Stimulated activated effector memory CD8-positive, alpha-beta T cell treated with anti-CD3 and anti-CD28 coated beads, Interleukin-12 subunit alpha, Interleukin-12 subunit beta, amount 100 ng/mL, for 72 hours (primary cell): Measurements from ENCODE around the gene CCDC141.
"Not testable (repeated sequence)": the region's sequence is repeated elsewhere in the genome, so short reads cannot be mapped to it uniquely, and the experiment has no call there.

Experiments used
- ATAC-seq: fragments of 150-1000 bp; cut with Tn5 transposase; 2 replicates; pipeline ENCODE4 v1.10.0; 2021
- DNase-seq, 2 donors: peaks; one replicate each; pipeline ENCODE4 v3.0.0; 2021 to 2022; ENCODE audit warnings: low spot score in 2 of 2
- H3K27ac Mint-ChIP-seq: one replicate; pipeline ENCODE4 v1.8.0; 2022; ENCODE audit warnings: mild to moderate bottlenecking, mixed read lengths
- H3K36me3 Mint-ChIP-seq: one replicate; pipeline ENCODE4 v1.8.0; 2022; ENCODE audit warnings: mild to moderate bottlenecking, mixed read lengths
- H3K4me1 Mint-ChIP-seq: one replicate; pipeline ENCODE4 v1.8.0; 2022; ENCODE audit warnings: mixed read lengths
- H3K4me3 Mint-ChIP-seq: one replicate; pipeline ENCODE4 v1.8.0; 2022; ENCODE audit warnings: mild to moderate bottlenecking, mixed read lengths
- H3K9me3 Mint-ChIP-seq: one replicate; pipeline ENCODE4 v1.8.0; 2022; ENCODE audit warnings: mixed read lengths

The CCDC141 gene

DNA sequence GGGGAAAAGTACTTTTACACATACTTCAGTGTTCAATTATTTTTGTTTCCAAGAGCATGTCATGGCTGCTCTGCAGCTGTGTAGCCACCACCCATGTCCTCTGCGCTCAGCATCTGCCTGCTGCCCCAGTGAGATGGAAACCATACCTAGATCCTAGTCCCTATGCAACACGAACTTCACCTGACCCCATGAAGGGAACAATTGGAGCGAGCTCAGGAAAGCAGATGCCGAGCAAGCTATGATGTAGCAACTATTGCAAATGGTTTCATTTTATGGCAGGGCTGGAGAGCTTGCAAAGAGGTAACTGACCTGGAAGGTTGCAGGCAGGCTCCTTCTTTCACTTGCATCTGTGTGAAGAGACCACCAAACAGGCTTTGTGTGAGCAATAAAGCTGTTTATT lies 1.3 kb upstream of the CCDC141 start:
- ATAC-seq (no peak), DNase-seq (no peak)
- H3K4me3 Mint-ChIP-seq: no peak overlapping the region
- H3K4me1 Mint-ChIP-seq: no peaks in the 10 kb centered on the region
- H3K36me3 Mint-ChIP-seq: no peaks in the 10 kb centered on the region
- no peak overlapping the region for H3K27ac Mint-ChIP-seq
- no peaks in the 10 kb centered on the region for H3K9me3 Mint-ChIP-seq

DNA sequence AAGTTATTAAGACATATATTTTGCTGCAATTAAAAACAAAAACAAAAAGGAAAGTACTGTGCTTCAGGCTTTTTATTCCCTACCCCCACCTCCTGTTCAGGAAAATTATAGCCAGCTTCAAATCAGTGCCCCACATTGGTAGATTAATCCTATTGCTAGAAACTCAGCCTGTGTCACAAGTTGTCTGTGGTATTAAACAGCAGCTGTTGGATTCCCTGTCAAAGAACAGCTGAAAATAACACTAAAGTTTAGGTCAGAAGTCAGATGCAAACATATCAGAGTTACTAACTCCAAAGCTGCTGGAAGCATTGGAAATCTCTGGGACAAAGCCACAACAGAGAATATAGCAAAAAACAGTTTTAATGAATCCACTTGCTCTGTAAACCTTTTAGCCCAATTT lies 818 bp upstream of the CCDC141 start:
- no peak overlapping the region for H3K4me3 Mint-ChIP-seq

DNA sequence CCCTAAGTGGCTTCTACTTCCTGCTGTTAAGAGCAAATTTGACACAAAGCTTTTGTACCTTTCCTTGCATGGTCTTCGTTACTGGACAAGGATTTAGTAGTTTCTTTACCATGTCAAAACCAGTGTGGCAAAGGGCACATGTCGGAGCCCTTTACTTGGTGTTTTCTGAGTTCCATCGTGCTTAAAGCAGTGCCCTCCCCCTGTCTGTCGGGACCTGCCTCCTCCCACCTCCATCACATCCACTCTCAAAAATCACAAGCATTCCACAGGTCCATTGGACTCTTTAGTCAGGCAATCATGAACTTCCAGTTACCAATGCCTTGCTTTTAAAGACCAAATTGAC lies 763 bp downstream of the CCDC141 start:
- Mint-ChIP-seq H3K4me3 (peak overlapping the region; percentile 52), H3K27ac (no peak overlapping the region), H3K4me1 (peaks cover 6% of the 10 kb centered on the region), H3K36me3 (no peaks in the 10 kb centered on the region), H3K9me3 (no peaks in the 10 kb centered on the region)
- ATAC-seq (no peak), DNase-seq (no peak)

More for the DNA sequence above, 818 bp upstream of the CCDC141 start:
- no peaks in the 10 kb centered on the region for H3K36me3 Mint-ChIP-seq
- no peaks in the 10 kb centered on the region for H3K9me3 Mint-ChIP-seq
- no peak overlapping the region for H3K27ac Mint-ChIP-seq
- DNase-seq (no peak), ATAC-seq (no peak)
- no peaks in the 10 kb centered on the region for H3K4me1 Mint-ChIP-seq

DNA sequence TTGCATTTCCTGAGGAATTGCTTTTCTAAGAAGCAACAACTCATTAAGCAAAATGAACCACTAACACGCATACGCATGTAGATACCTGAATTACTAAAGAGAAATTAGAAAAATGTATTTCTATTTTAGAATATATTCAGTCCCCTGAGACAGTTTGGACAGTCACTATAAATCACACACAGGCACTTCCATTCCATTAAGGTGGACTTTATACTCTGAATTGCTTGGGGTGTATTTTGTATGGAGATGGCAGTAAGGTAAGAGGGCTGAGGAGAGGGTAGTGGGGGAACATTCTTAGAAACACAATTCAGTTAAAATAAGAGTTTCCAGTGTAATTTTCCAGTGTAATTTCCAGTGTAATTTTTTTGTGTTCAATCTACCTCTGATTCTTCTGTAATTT lies 1.8 kb downstream of the CCDC141 start:
- H3K4me3 Mint-ChIP-seq: peak overlapping the region; percentile 21
- no peak overlapping the region for H3K27ac Mint-ChIP-seq
- ATAC-seq: no peak
- DNase-seq: no peak
- H3K36me3 Mint-ChIP-seq: no peaks in the 10 kb centered on the region
- H3K4me1 Mint-ChIP-seq: peaks cover 7% of the 10 kb centered on the region
- no peaks in the 10 kb centered on the region for H3K9me3 Mint-ChIP-seq

DNA sequence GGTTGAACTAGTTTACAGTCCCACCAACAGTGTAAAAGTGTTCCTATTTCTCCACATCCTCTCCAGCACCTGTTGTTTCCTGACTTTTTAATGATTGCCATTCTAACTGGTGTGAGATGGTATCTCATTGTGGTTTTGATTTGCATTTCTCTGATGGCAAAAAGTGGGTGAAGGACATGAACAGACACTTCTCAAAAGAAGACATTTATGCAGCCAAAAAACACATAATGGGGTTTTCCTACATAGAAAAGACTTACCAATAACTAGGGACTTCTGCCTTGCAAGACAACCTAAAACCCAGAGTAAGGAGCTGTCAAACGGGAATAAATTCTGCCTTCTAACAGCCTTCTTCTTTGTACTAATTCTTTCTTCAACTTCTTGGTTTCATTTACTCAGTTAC lies 4.3 kb downstream of the CCDC141 start:
- not testable (repeated sequence) for H3K9me3 Mint-ChIP-seq, H3K27ac Mint-ChIP-seq, ATAC-seq, H3K4me1 Mint-ChIP-seq, H3K36me3 Mint-ChIP-seq, DNase-seq, H3K4me3 Mint-ChIP-seq

DNA sequence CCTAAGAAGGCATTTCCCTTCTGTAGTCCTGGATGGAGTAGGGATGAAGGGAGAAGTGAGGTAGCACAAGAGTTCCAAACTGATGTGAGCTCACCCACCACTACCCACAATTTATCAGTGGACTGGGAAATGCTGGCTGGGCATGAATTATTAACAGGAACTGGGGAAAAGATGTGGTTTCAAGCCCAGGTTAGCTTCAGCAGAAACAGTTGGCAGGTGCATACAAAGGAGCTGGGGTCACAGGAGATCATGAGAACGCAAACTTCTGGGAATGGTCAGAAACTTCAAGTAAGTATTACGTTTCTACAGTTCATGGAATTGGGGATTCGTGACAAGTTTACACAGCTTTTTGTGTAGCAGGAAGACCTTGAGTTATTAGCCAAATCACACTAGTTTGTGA lies 5.4 kb downstream of the CCDC141 start:
- Mint-ChIP-seq H3K36me3 (no peaks in the 10 kb centered on the region), H3K4me3 (no peak overlapping the region), H3K4me1 (peaks cover 7% of the 10 kb centered on the region), H3K27ac (no peak overlapping the region), H3K9me3 (peaks cover 4% of the 10 kb centered on the region)
- no peak for ATAC-seq
- DNase-seq: no peak

DNA sequence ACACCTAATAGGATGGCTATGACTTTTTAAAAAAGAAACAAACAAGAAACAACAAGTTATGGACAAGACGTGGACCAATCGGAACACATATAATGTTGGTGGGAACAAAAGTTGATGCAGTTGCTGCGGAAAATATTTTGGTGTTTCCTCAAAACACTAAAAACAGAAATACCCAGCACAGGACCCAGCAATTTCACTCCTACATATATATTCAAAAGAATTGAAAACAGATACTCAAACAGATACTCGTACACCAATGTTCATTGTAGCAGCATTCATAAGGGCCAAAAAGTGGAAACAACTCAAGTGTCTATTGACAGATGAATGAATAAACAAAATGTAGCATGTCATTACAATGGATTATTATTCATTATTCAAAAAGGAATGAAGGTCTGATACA lies 12.1 kb downstream of the CCDC141 start:
- peak; percentile 36 for ATAC-seq
- no peaks in the 10 kb centered on the region for H3K4me1 Mint-ChIP-seq
- DNase-seq: no peak
- no peak overlapping the region for H3K27ac Mint-ChIP-seq
- H3K36me3 Mint-ChIP-seq: no peaks in the 10 kb centered on the region
- H3K4me3 Mint-ChIP-seq: no peak overlapping the region
- H3K9me3 Mint-ChIP-seq: peaks cover 8% of the 10 kb centered on the region

DNA sequence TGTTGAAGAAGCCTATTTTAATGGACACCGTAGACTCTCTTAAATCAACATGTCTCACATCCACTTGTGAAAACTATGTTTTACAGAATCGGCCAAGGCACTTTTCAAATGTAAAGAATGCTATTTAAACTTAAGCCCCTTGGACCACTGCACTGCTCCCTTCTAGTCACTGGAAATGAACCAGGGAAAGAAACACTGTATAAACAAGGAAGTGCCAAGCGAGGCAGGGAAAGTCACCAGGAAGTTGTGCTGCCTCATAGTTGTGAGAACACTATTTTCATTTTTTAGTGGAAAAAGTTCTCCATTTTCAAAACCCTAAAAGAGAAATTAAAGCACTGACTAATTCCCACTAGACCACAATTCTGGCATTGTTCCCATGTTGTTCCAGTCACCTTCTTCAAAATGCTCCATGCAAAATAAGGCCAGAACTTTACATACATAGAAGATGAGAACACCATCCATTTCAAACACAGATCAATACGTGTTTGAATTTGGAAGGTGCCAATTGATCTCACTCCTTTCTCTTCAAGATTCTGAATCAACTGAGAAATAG lies 13.5 kb downstream of the CCDC141 start:
- H3K9me3 Mint-ChIP-seq: peaks cover 5% of the 10 kb centered on the region
- H3K27ac Mint-ChIP-seq: no peak overlapping the region

DNA sequence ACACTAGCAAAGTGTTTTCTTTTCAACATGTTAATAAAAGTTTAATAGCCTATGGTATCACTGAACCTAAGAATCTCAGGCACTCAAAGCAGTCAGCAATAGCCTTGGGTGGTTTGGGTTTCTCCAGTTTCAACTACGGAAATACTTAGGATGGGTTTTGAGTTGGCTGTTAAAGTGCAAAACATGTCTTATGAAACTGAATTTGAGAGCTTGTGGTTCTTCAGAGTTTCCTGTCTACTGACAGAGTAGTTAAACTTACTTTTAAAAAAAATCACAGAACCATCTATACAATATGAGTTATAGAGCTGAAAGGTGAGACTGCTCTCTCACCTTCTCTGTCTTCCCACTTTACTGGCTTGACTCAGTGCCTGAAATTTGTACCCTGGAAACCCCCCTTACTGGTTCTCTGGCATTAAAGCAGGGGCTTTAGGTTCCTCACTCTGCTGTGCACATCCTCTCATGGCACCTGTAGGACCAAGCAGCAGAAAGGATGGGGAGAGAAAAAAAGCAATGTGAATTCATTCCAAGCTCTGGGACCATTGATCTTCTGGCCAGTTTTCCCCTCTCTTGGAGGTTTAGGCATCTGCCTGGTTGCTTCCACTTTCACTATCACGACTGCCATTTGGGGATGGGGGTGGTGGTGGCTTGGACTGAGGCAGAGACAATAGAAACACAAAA lies 18.1 kb downstream of the CCDC141 start:
- H3K27ac Mint-ChIP-seq: no peak overlapping the region
- no peak for DNase-seq
- peak overlapping the region; percentile 20 for H3K4me3 Mint-ChIP-seq
- peak; percentile 89 for ATAC-seq
- H3K4me1 Mint-ChIP-seq: peaks cover 6% of the 10 kb centered on the region
- no peaks in the 10 kb centered on the region for H3K36me3 Mint-ChIP-seq
- peaks cover 13% of the 10 kb centered on the region for H3K9me3 Mint-ChIP-seq

More for the DNA sequence above, 13.5 kb downstream of the CCDC141 start:
- no peak for DNase-seq
- Mint-ChIP-seq H3K4me3 (no peak overlapping the region), H3K36me3 (no peaks in the 10 kb centered on the region), H3K4me1 (peaks cover 2% of the 10 kb centered on the region)
- no peak for ATAC-seq

DNA sequence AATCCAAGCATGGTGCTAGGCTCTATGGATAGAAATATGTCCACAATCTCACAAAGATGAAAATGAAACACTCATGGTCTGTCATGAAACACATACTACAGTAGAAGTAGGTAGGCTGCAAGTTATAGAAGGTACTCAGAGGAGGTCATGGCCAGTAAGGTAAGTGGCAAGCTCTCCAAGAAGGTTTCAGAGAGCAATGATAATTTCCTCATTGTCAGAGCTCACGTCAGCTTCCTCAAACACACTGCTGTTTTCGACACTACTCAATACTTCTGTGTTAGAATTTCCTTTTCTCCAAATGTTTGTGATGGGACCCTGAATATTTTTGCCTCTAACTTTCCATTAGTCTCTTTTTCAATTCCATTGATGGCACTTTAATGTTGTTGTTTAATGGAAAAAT lies 25.5 kb downstream of the CCDC141 start:
- H3K27ac Mint-ChIP-seq: no peak overlapping the region
- peaks cover 12% of the 10 kb centered on the region for H3K9me3 Mint-ChIP-seq
- DNase-seq (no peak), ATAC-seq (no peak)
- H3K4me3 Mint-ChIP-seq: no peak overlapping the region
- H3K36me3 Mint-ChIP-seq: no peaks in the 10 kb centered on the region
- H3K4me1 Mint-ChIP-seq: no peaks in the 10 kb centered on the region

DNA sequence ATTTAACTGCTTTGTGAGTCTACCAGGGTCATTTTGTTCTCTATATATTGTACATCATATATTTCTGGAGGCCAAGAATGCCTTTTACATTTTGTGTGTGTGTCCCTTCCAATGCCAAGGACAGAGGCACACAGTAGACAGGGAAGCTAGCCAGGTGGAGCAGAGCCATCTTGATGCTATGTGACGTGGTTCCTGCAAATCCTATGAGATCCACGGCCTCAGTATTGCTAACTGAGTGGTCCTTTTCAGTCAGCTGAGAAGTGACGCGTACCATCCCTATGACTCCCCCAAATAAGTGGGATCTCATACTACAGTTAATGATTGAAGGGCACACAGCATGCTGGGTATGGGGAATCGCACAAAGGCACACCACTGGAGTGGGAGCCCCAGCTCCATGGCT lies 27.3 kb downstream of the CCDC141 start:
- Mint-ChIP-seq H3K4me1 (no peaks in the 10 kb centered on the region), H3K36me3 (no peaks in the 10 kb centered on the region), H3K9me3 (peaks cover 6% of the 10 kb centered on the region), H3K27ac (no peak overlapping the region), H3K4me3 (no peak overlapping the region)
- no peak for DNase-seq
- ATAC-seq: no peak

DNA sequence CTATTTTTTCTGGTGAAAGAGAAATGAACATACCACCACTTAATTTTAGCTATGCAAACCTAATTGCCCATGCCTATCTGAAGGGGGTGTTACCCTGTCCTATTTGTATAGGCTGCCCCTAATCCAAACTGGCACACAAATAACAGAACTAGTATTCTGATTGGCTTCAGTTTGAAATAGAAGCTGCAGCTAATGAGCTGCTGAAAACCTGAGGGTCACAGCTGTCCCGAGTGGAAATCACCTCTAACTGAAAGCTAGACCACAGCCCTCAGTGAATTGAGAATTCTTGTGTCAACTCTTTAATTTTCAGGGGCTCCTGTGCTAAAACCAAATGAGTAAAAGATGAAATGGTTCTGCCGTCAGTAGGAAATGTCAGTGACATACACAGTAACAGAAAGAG lies 28.7 kb downstream of the CCDC141 start:
- Mint-ChIP-seq H3K27ac (no peak overlapping the region), H3K4me1 (no peaks in the 10 kb centered on the region), H3K9me3 (peaks cover 4% of the 10 kb centered on the region), H3K4me3 (no peak overlapping the region), H3K36me3 (no peaks in the 10 kb centered on the region)
- ATAC-seq: peak; percentile 61
- DNase-seq: no peak

DNA sequence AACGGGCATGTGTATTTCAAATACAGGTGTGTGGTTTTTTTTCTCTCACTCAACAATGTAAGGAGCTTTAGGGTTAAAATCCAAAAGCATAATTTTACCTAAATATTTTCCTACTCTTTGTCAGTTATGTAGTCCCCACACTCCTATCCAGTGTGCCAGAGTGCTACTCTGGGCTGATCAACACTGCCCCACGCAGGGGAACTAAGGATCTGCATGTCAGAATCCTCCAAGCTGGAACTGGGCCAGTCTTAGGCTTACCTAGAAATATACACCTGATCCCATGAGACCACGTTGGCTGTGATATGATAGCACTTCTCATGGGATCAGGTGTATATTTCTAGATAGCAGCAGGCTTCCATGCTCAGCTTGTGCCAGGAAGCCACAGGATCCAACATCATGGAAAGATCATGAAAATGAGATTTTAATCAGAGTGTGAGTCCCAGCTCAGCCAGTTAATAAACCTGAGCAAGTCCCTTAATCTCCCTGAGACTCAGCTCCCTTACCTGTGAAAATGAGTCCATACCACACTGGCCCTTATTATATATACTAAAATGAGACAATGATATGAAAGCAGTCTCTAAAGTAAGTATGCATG lies 29.7 kb downstream of the CCDC141 start:
- Mint-ChIP-seq H3K9me3 (no peaks in the 10 kb centered on the region), H3K27ac (no peak overlapping the region), H3K4me1 (no peaks in the 10 kb centered on the region), H3K4me3 (no peak overlapping the region), H3K36me3 (no peaks in the 10 kb centered on the region)
- ATAC-seq (peak; percentile 73), DNase-seq (no peak)

DNA sequence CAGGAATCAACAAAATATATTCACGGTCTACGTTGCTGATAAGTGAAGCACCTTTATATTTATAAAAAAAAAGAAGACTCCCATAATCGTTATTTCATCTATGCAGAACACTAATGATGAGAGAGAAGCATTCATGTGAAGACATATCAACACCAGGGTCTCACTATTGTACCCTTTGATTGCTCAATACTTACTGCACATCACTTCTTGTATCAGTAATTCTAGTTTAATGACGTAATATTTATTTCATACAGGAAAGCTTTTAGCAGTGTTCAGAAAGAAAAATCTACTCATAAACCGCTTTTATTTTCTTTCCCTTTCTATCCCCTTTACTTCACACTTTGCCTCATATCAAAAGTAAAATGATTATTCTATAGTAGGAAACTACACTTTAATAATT lies 30.7 kb downstream of the CCDC141 start:
- H3K4me3 Mint-ChIP-seq: no peak overlapping the region
- H3K4me1 Mint-ChIP-seq: no peaks in the 10 kb centered on the region
- DNase-seq: no peak
- no peaks in the 10 kb centered on the region for H3K36me3 Mint-ChIP-seq
- no peaks in the 10 kb centered on the region for H3K9me3 Mint-ChIP-seq
- no peak overlapping the region for H3K27ac Mint-ChIP-seq
- no peak for ATAC-seq

DNA sequence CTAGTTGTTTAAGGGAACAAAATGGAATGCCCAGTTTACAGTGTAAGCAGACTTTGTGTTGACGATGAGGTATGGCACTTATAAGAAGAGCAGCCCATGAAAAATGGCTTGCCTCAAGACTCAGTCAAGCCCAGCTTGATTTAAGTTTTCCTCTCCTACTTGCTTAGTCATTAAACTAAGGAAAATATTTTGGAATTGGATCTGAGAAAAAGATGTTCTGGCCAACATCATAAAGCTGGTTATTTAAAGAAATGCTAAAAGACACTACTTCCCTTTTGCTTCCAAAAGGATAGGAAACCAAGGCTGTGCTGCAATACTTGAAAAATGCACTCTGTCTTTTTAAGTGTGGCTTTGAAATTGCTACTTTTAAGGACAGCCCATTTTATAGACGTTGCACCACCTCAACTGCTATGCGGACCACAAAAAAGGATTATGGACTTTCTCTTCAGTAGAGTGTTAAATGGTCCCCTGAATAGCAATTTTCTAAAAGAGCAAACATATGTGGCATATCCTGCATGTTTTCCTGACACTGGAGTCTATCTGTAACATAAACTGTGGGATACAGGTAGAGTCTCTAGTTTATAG lies 32.1 kb downstream of the CCDC141 start:
- H3K27ac Mint-ChIP-seq: no peak overlapping the region
- H3K4me3 Mint-ChIP-seq: no peak overlapping the region
- no peak for DNase-seq
- H3K4me1 Mint-ChIP-seq: no peaks in the 10 kb centered on the region
- no peak for ATAC-seq
- peaks cover 5% of the 10 kb centered on the region for H3K9me3 Mint-ChIP-seq
- no peaks in the 10 kb centered on the region for H3K36me3 Mint-ChIP-seq

DNA sequence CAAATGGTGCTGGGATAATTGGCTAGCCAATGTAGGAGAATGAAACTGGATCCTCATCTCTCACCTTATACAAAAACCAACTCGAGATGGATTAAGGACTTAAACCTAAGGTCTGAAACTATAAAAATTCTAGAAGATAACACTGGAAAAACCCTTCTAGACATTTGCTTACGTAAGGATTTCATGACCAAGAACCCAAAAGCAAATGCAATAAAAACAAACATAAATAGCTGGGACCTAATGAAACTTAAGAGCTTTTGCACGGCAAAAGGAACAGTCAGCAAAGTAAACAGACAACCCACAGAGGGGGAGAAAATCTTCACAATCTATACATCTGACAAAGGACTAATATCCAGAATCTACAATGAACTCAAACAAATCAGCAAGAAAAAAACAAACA lies 35.7 kb downstream of the CCDC141 start:
- H3K4me1 Mint-ChIP-seq, DNase-seq, ATAC-seq, H3K4me3 Mint-ChIP-seq, H3K36me3 Mint-ChIP-seq, H3K27ac Mint-ChIP-seq: not testable (repeated sequence)
- peaks cover 18% of the 10 kb centered on the region for H3K9me3 Mint-ChIP-seq
